Activated T-helper 9 cell treated with anti-CD3 and anti-CD28 coated beads, Interleukin-2, amount 50 U/mL, for 16 hours (primary cell): ENCODE measurements around the gene CLBA1.
"Not testable (repeated sequence)": the region's sequence is repeated elsewhere in the genome, so short reads cannot be mapped to it uniquely, and the experiment has no call there.

Experiments
- DNase-seq: peaks from one replicate; pipeline ENCODE4 v3.0.0-alpha.2; 2020; ENCODE audit warnings: low read depth

CLBA1 gene

DNA sequence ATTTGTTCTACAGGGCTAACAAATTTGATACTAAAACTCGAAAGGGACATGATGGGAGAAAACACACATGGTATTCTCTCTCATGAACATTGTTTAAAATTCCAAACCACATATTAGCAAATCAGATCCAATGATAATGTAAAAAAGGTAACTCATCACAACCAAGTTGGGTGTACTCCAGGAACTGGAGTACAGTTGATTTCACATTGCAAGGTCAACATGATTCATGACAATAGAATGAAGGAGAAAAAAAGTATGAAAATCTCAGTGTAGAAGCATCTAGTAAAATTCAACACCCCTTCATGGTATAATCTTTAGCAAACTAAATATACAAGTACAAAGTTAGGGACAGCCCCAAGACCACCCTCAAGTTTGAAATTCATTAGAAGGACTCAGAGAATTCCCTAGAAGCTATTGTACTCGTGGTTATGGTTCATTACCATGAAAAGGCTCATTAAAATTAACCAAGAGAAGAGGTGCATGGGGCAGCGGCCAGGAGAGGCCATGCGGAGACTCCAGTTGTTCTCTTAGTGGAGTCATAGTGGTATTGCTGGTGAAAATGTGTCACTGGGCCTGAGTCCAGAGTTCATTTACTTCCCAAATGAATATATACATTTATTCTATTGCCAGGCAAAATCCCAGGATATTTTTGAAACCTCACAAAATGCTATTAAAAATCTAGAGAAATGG lies 38.3 kb downstream of the CLBA1 start:
- DNase-seq: no peak

DNA sequence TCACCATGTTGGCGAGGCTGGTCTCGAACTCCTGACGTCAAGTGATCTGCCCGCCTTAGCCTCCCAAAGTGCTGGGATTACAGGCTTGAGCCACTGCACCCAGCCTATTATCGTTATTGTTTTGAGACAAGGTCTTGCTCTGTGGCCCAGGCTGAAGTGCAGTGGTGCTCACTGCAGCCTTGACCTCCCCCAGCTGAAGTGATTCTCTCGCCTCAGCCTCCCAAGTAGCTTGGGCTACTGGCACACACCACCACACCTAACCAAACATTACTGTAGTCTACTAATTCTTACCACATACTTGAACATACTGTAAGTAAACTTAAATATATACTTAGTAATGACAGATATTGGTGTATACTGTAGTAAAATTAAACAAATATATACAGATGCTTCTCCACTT lies 39.8 kb downstream of the CLBA1 start:
- no peak for DNase-seq

DNA sequence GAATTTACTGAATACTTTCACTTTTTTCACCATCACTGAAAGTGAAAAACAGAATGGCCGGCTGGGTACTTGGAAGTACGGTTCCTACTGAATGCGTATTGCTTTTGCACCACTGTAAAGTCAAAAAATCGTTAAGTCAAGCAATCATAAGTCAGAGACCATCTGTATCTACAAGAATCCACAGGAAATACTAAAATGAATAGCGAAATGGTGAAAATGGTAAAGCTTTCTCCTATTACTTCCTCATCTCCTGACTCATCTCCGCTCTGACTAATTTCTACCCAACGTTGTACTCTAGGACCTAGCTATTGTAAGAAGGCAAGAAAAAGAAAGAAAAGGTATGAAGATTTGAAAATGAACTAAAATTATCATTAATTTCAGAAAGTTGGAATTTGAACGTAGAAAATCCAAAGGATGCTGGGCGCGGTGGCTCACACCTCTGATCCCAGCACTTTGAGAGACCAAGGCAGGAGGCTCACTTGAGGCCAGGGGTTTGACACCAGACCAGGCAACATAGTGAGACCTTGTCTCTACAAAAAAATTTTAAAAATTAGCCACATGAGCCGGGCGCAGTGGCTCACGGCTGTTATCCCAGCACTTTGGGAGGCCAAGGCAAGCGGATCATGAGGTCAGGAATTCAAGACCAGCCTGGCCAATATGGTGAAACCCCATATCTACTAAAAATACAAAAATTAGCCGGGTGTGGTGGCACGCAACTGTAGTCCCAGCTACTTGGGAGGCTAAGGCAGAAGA lies 40.6 kb downstream of the CLBA1 start:
- no peak for DNase-seq

DNA sequence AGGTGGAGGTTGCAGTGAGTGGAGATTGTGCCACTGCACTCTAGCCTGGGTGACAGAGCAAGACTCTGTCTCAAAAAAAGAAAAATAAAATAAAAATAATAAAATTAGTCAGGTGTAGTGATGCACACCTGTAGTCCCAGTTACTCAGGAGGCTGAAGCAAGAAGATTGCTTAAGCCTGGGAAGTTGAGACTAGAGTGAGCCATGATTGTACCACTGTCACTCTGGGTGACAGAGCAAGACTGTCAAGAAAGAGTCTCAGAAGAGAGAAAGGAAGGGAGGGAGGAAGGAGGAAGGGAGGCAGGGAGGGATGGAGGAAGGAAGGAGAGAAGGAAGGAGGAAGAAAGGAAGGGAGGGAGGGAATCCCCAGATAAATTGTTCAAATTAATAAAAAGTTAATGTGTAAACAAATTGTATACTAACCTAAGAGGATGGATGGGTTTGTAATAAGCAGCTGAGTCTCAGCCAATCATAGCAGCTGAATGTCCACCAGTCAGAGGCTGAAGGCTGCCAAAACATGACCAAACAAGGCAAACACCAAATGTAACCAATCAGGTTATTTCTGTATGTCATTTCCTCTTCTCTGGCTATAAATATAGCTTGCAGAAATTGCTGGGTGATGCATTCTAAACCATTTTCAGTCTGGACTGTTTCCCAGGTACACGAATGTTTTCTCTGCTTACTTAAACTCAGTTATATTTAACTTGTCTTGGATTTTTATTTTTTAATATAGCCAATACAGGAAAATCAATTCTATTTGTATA lies 41.4 kb downstream of the CLBA1 start:
- DNase-seq: no peak

DNA sequence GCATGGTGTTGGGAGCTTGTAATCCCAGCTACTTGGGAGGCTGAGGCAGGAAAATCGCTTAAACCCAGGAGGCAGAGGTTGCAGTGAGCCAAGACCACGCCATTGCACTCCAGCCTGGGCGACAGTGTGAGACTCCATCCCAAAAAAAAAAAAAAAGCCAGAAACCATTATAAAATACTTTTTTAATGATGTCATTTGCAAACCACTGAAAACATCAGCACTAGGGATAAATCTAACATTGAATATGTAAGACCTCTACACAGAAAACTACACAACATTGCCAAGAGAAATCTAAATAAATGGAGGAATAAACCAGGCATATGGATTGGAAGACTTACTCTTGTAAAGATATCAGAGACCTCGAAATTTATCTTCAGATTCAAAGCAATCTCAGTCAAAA lies 42.1 kb downstream of the CLBA1 start:
- DNase-seq: not testable (repeated sequence)

DNA sequence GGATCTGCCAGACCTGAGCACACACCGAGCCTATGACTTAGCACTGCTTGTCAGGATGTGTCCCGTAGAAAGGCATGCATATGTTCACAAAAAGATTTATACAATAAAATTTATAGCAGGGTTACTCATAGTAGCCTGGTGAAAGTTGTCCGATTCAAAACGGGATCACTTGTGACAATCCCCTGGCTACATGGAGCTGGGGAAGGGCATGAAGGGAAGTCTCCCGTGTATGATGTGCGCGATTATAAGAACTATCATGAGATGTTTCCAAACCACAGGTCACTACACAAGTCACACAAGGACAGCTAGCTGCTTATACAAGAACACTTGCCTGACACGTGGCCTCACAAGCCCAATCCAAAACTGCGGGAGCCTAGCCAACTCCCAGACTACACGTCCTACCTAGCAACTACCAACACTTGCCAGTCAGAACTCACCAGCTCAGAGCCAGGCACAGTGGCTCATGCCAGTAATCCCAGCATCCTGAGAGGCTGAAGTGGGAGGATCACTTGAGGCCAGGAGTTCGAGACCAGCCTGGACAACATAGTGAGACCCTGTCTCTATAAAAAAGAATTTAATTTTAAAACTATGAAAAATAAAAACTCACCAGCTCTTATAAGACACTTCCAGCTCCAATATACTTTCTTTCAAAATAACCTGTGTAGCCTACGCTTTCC lies 42.8 kb downstream of the CLBA1 start:
- DNase-seq: no peak

DNA sequence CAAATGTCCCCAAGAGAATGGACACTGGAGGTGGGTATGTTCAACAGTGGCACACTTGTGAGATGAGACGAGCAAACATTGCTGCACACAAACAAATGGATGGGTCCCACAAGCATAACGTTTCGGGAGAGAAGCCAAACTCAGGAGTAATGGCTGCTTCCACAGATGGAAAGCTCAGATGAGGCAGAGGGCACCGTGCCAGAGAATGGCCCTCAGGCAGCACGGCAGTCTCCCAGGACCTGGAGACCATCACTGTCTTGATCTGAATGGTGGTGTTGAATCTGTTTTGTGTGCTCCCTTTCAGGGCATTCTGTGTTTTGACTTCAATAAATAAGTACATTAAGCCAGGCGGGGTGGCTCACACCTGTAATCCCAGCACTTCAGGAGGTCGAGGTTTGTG lies 43.8 kb downstream of the CLBA1 start:
- DNase-seq: no peak

DNA sequence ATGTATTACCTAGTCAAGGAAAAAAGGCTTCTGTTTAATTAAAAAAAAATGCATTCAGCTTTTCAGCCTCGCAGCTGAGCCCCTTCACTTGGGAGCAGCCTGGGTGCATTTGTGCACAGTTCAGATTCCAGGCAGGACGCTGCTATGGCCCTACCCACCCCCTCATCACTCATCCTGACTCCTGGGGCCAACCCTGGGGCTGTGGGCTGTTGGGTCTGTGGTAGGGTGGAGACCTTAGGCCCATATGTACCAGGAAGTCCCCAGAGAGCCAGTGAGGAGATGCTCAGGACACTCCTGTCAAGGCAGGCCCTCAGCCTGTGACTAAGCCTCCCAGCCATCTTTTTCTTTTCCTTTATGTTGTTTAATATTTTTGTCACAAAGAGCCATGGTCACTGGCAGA lies 44.6 kb downstream of the CLBA1 start:
- DNase-seq: no peak

DNA sequence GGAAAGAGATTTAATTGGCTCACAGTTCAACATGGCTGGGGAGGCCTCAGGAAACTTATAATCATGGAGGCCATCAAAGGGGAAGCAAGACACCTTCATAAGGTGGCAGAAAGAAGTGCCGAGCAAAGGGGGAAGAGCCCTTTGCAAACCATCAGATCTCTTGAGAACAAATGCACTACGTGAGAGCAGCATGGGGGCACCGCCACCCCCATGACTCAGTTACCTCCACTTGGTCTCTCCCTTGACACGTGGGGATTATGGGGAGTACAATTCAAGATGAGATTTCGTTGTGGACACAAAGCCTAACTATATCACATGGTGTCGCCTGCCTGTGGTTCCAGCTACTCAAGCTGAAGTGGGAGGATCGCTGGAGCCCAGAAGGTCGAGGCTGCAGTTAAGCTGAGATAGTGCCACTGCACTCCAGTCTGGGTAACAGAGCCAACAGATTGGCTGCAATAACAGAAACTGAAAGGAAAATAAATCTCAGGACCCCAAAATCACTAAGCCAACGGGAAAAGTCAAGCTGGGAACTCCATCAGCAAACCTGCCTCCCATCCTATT lies 45.3 kb downstream of the CLBA1 start:
- DNase-seq: no peak

DNA sequence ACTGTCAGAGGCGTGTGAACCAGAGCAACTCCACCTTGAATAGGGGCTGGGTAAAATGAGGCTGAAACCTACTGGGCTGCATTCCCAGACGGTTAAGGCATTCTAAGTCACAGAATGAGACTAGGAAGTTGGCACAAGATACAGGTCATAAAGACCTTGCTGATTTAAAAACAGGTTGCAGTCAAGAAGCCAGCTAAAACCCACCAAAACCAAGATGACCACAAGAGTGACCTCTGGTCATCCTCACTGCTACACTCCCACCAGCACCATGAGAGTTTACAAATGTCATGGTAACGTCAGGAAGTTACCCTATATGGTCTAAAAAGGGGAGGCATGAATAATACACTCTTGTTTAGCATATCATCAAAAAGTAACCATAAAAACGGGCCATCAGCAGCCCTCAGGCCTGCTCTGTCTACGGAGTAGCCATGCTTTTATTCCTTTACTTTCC lies 46.9 kb downstream of the CLBA1 start:
- not testable (repeated sequence) for DNase-seq

DNA sequence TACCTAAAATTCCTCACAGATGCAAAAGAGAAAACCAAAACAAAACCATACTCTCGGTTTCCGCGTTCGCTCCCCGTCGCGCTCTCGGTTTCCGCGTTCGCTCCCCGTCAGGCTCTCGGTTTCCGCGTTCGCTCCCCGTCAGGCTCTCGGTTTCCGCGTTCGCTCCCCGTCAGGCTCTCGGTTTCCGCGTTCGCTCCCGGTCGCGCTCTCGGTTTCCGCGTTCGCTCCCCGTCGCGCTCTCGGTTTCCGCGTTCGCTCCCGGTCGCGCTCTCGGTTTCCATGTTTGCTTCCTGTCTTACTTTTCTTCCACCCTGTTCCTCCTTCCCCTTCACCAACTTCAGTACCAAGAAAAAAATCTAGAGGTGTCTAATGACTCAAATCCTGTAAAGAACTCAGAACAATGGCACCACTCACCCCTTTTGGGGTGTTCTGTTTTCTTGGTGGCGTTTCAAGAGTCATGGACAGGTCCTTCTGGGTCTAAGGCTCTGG lies 47.9 kb downstream of the CLBA1 start:
- DNase-seq: not testable (repeated sequence)

DNA sequence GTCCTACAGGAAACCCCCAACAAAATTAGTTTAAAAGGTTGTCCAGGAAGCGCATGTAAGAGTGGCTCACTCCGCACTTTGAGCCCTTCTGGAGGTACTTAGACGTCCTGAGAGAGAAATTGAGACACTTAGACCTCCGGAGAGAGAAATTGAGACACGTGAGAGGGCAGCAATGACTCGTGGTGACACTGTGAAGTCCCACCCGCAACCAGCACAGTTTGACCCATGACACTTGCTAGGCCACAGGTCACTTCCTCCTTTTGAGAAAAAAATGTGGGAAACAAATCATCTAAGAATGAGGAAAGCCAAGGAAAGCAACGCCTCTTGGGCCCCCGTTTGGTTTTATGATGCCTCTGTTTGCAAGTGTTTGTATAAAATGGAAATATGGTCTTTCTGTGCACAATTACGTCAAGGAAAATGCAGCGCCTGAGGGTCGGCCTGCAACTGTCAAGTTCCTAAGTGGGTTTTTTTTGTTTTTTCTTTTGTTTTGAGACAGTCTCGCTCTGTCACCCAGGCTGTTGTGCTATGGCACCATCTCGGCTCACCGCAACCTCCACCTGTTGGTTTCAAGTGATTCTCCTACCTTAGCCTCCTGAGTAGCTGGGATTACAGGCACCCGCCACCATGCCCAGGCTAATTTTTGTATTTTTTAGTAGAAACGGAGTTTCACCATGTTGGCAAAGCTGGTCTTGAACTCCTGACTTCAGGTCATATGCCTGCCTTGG lies 48.9 kb downstream of the CLBA1 start:
- DNase-seq: no peak

DNA sequence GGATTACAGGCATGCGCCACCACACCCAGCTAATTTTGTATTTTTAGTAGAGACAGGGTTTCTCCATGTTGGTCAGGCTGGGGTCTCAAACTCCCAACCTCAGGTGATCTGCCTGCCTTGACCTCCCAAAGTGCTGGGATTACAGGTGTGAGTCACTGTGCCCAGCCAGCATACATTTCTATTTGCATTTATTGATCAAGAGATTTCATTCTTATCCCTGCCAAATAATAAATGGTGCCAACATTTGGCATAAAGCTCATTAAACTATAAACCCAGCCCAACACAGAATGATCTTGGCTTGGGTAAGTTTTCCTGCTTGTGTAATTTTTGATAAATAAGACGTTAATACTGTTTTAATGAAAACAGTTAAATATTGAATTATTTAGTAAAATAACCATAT lies 50.0 kb downstream of the CLBA1 start:
- not testable (repeated sequence) for DNase-seq

DNA sequence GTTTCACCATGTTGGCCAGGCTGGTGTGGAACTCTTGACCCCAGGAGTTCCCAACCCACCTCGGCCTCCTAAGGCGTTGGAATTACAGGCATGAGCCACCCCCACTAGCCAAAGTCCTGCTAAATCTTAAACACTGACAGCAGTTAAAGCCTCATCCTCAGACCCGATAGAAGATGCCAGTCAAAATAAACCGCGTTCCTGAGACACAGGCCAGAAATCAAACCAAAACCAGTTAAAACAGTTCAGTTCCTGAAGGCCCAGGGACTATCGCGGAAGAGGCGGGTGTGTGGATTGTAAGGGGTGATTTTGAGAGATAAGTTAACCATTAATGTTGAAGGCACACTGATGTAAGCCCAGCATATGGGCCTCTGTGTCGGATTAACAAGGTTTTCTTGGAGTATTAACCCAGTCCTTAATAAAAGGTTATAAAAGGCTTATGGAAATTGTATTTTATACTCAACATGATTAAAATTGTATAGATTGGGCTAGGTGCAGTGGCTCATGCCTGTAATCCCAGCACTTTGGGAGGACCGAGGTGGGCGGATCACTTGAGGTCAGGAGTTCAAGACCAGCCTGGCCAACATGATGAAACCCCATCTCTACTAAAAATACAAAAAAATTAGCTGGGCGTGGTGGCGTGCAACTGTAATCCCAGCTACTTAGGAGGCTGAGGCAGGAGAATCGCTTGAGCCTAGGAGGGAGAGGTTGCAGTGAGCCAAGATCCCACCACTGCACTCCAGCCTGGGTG lies 54.0 kb downstream of the CLBA1 start:
- DNase-seq: no peak

DNA sequence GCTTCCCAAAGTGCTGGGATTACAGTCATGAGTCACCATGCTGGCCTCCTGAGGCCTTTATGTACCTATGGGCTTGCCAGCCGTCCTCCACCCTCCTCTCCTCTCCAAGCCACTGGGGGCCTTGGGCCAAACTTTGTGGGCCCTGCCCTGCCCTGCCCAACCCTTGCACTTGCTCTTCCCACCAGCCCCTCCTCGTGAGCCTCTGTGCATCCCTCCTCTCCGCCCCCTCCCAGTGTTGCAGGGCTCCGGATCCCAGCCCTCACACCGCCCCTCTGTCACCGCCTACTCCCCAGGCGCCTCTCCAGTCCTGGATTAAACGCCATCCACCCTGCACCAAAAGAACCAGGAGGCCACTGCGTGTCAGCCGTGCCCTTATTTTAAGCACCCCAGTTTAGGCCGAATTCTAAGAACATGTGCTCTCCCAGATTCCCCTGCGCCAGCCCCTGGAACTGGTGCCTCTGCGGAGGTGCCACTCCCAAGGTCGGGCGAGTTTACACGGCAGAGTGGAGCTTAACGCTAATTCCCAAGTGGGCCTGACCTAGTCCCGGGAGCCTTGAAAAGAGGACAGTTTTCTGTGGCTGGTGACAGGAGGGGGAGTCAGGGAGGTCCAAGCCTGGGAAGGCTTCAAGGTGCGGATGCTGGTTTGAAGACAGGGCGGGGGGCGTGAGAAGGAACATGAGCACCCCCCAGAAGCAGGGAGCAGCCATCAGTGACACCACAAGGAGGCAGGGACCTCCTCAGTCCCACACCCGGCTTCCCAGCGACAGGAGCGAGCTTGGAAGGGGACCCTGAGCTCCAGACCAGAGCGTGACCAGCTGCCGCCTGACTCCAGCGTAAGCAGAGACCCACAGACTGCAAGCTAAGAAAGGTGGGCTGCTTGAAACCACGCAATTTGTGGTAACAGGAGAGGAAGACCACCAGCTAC lies 56.5 kb downstream of the CLBA1 start:
- no peak for DNase-seq

DNA sequence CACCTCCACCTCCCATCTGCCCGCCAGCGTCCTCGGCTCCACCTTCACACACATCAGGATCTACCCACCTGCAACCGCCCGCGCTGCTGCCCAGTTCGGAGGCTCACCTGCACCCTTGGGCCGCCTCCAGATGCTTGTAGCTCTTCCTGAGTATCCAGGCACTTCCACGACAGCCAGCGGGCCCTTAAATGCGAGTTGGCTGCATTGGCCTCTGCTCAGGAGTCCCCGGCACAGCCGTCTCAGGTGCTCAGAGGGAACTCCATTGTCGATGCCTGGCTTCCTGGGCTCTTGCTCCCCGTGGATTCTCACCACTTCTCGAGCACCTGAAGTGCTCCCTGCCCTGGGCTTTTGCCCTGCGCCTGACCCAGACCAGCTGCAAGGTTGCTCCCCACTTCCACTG lies 57.2 kb downstream of the CLBA1 start:
- DNase-seq: no peak

DNA sequence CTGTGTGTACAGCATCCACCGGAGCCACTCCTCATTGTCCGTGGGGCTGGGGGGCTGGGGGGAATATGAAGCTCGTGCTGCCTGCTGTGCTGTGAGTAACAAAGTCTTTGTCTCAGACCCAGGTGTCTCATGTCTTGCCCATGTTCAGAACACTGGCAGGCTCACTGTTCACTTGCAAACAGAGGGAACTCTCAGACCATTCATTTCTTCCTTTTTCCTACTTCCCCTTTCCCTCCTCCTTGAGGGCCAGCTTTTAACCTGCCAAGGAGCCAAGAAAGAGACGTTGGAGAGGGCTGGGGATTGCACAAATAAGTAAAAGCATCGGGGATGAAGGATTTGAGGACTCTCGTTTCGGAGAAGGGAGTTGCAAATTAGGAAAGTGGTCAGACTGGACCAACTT lies 58.1 kb downstream of the CLBA1 start:
- DNase-seq: no peak
